Activated CD8-positive, alpha-beta T cell treated with anti-CD3 and anti-CD28 coated beads for 36 hours (primary cell): ENCODE results near the gene NPHP4. TPM values are rescaled to one million over a fixed set of nuclear protein-coding genes. Genes with fewer than 3 reads are reported as not detected.

Experiments used
- ATAC-seq: fragments of 200-7000 bp; cut with Tn5 transposase; one replicate; pipeline ENCODE4 v1.10.0; 2021; ENCODE audit warnings: mild to moderate bottlenecking, moderate library complexity
- CTCF ChIA-PET: fragments of 350-600 bp; sonication (Branson Sonifier 250); formaldehyde crosslinking; loops from one replicate; lab custom pipeline; 2021; ENCODE audit warnings: antibody characterized with exemption; lab: Charles Lee
- POLR2A ChIA-PET: fragments of 350-600 bp; sonication (Branson Sonifier 250); formaldehyde crosslinking; loops from one replicate; lab custom pipeline; 2021; ENCODE audit warnings: antibody characterized with exemption; lab: Charles Lee
- DNase-seq: peaks from one replicate; pipeline ENCODE4 v3.0.0-alpha.2; 2020
- H3K27ac Mint-ChIP-seq: one replicate; pipeline ENCODE4 v1.8.0; 2021; ENCODE audit warnings: mild to moderate bottlenecking, mixed read lengths
- H3K27me3 Mint-ChIP-seq: one replicate; pipeline ENCODE4 v1.8.0; 2021; ENCODE audit warnings: mixed read lengths
- H3K36me3 Mint-ChIP-seq: one replicate; pipeline ENCODE4 v1.8.0; 2021; ENCODE audit warnings: low read depth, mixed read lengths
- H3K4me1 Mint-ChIP-seq: one replicate; pipeline ENCODE4 v1.8.0; 2021; ENCODE audit warnings: low read depth, mixed read lengths
- H3K4me3 Mint-ChIP-seq: one replicate; pipeline ENCODE4 v1.8.0; 2021; ENCODE audit warnings: mild to moderate bottlenecking, moderate library complexity, mixed read lengths
- H3K9me3 Mint-ChIP-seq: one replicate; pipeline ENCODE4 v1.8.0; 2021; ENCODE audit warnings: mixed read lengths
- CTCF ChIP-seq: fragments of 200-600 bp; IDR thresholded peaks from one replicate; pipeline ENCODE4 v1.8.0; 2022; ENCODE audit warnings: antibody characterized with exemption, mild to moderate bottlenecking
- intact Hi-C: fragments of 100-400 bp; cut with micrococcal nuclease; formaldehyde crosslinking; loops from one replicate; pipeline ENCODE4 v1.10.0; 2022
- total RNA-seq, 2 experiments: library from RNA; stranded (reverse); gene quantifications; one replicate each; pipeline ENCODE4 v1.2.3, GENCODE V29; 2021

Gene NPHP4
- total RNA-seq, 2 experiments from 2014 or later: 16.5 to 16.8 TPM

GRCh38 chr1:5903031-5903430 lies 89.2 kb downstream of the NPHP4 start:
- Mint-ChIP-seq H3K4me3 (no peak overlapping the region), H3K27me3 (no peaks in the 10 kb centered on the region), H3K36me3 (no peaks in the 10 kb centered on the region), H3K27ac (no peak overlapping the region), H3K4me1 (no peaks in the 10 kb centered on the region), H3K9me3 (no peaks in the 10 kb centered on the region)
- POLR2A ChIA-PET: no interaction called here
- TF ChIP-seq CTCF: no peak
- no peak for ATAC-seq
- intact Hi-C loops: no loop called here
- DNase-seq: no peak
- CTCF ChIA-PET: no interaction called here

GRCh38 chr1:5901841-5902240 lies 90.4 kb downstream of the NPHP4 start:
- peaks cover 3% of the 10 kb centered on the region for H3K36me3 Mint-ChIP-seq
- no peaks in the 10 kb centered on the region for H3K4me1 Mint-ChIP-seq
- POLR2A ChIA-PET: no interaction called here
- H3K27ac Mint-ChIP-seq: no peak overlapping the region
- DNase-seq (no peak), ATAC-seq (no peak)
- H3K27me3 Mint-ChIP-seq: no peaks in the 10 kb centered on the region
- CTCF ChIA-PET: interaction anchor here (0.6 kb wide), 1 partner anchor 16 kb away, joined by 3 read pairs; no protein-coding TSS in a partner anchor
- intact Hi-C loops: no loop called here
- no peak overlapping the region for H3K4me3 Mint-ChIP-seq
- H3K9me3 Mint-ChIP-seq: no peaks in the 10 kb centered on the region
- no peak for TF ChIP-seq CTCF

DNA sequence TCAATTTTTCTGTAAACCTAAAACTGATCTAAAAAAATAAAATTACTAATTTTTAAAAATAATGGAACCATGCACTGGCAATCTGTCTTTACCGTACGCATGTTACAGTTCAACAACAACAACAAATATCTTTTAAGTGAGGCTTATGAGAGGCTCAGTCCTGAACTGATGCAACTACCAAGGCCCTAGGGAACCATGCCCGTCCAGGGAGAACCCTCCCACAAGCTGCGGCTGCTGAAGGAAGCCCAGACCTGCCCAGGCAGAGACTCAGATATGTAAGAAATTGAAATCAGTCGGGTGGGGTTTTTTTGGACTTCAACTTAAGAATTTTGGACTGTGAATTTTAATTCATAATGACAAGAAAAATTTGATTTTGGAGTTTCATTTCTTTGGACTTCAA lies 91.1 kb downstream of the NPHP4 start:
- ChIA-PET CTCF (no interaction called here), POLR2A (no interaction called here)
- ATAC-seq (no peak), DNase-seq (no peak)
- no peak for TF ChIP-seq CTCF
- intact Hi-C loops: no loop called here
- H3K4me3 Mint-ChIP-seq: no peak overlapping the region
- no peak overlapping the region for H3K27ac Mint-ChIP-seq
- H3K4me1 Mint-ChIP-seq: no peaks in the 10 kb centered on the region
- H3K36me3 Mint-ChIP-seq: peaks cover 3% of the 10 kb centered on the region
- H3K27me3 Mint-ChIP-seq: no peaks in the 10 kb centered on the region
- H3K9me3 Mint-ChIP-seq: no peaks in the 10 kb centered on the region

- no peak for TF ChIP-seq CTCF
- Mint-ChIP-seq H3K9me3 (peaks cover 2% of the 10 kb centered on the region), H3K4me3 (no peak overlapping the region), H3K36me3 (peaks cover 7% of the 10 kb centered on the region), H3K4me1 (no peaks in the 10 kb centered on the region), H3K27me3 (no peaks in the 10 kb centered on the region), H3K27ac (no peak overlapping the region)
- no peak for ATAC-seq
- no peak for DNase-seq
- POLR2A ChIA-PET: no interaction called here
- intact Hi-C loops: no loop called here
- CTCF ChIA-PET: no interaction called here
Observed at GRCh38 chr1:5898266-5898665, 94.0 kb downstream of the NPHP4 start.

- Mint-ChIP-seq H3K4me1 (no peaks in the 10 kb centered on the region), H3K36me3 (peaks cover 7% of the 10 kb centered on the region), H3K27ac (no peak overlapping the region), H3K27me3 (no peaks in the 10 kb centered on the region), H3K4me3 (no peak overlapping the region), H3K9me3 (peaks cover 2% of the 10 kb centered on the region)
- ChIA-PET POLR2A (interaction anchor here (0.6 to 0.7 kb wide), 2 partner anchors 129 to 662 kb away, joined by 3 to 4 read pairs; no protein-coding TSS in a partner anchor), CTCF (no interaction called here)
- intact Hi-C loops: no loop called here
- TF ChIP-seq CTCF: no peak
- no peak for ATAC-seq
- no peak for DNase-seq
Observed at GRCh38 chr1:5896706-5897660, 95.2 kb downstream of the NPHP4 start.
